HFF-Myc (cell line): ENCODE results near the gene PTPN1.
"Not testable (repeated sequence)": the region's sequence is repeated elsewhere in the genome, so short reads cannot be mapped to it uniquely, and the experiment has no call there.

Source experiments
- DNase-seq: peaks from one replicate; pipeline ENCODE4 v3.0.0-alpha.2; 2011; ENCODE audit warnings: low read depth; ENCODE audit errors: extremely low read depth
- H3K4me3 ChIP-seq: replicated peaks from 2 replicates; pipeline ENCODE4 v1.5.1; 2011; ENCODE audit warnings: low read depth, mild to moderate bottlenecking, control low read depth, low read length
- CTCF ChIP-seq: IDR thresholded peaks from 2 replicates; pipeline ENCODE4 v1.5.1; 2012; ENCODE audit warnings: mild to moderate bottlenecking, low read depth, low read length, control low read depth; ENCODE audit errors: missing control alignments

PTPN1 gene

DNA sequence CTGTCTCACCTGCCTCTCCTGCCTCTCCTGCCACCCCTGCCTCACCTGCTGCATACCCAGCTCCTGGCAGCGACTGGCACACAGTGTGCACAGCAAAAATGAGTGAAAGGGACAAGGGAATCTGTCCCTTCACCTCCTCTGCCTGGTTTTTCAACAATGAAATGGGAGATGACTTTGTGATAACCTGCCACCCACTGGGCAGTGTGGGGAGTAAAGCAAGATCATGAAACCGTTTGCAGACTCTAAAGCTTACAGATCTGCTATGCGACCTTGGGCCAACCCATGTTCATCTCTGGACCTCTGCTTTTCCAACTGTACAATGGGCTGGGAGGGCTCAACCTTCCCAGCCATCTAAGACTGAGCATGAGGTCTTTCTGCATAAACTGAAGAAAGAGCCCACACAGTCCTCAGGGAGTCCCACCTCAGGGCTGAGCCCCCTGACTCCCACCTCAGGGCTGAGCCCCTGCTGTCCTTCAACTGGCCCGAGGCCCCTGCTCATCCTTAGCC, 100.1 kb downstream of the PTPN1 start:
- DNase-seq: no peak
- H3K4me3 ChIP-seq: no peak overlapping the region
- no peak for TF ChIP-seq CTCF

- no peak for TF ChIP-seq CTCF
- H3K4me3 ChIP-seq: no peak overlapping the region
- no peak for DNase-seq
These were observed 101.1 kb downstream of the PTPN1 start for GRCh38 chr20:50611128-50611810.

- no peak overlapping the region for H3K4me3 ChIP-seq
- TF ChIP-seq CTCF: no peak
- DNase-seq: no peak
These were observed 103.4 kb downstream of the PTPN1 start for GRCh38 chr20:50613438-50614169.

GRCh38 chr20:50615407-50615806, 105.2 kb downstream of the PTPN1 start:
- H3K4me3 ChIP-seq: no peak overlapping the region
- no peak for DNase-seq
- TF ChIP-seq CTCF: no peak

DNA sequence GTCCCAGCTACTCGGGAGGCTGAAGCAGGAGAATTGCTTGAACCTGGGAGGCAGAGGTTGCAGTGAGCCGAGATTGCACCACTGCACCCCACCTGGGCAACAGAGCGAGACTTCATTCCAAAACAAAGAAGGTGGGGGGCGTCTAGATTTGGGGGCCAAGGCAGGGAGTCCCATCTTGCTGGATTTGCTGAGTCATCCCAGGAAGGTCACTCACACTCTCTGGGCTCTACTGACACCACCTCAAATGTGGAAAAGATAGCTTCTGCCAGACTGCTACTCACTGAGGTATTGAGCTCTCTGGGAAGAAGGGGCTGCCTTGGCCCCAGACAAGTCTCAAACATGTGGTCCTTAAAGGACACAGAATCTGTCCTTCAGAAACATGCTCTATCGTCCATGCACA, 106.8 kb downstream of the PTPN1 start:
- no peak for DNase-seq
- no peak for TF ChIP-seq CTCF
- no peak overlapping the region for H3K4me3 ChIP-seq

- DNase-seq: no peak
- no peak overlapping the region for H3K4me3 ChIP-seq
- TF ChIP-seq CTCF: no peak
These were observed 108.4 kb downstream of the PTPN1 start for GRCh38 chr20:50618537-50618936.

- DNase-seq, H3K4me3 ChIP-seq: not testable (repeated sequence)
These were observed 110.3 kb downstream of the PTPN1 start for GRCh38 chr20:50620459-50620858.
